ENCODE measurements around the gene SRPRB.

SRPRB gene

DNA sequence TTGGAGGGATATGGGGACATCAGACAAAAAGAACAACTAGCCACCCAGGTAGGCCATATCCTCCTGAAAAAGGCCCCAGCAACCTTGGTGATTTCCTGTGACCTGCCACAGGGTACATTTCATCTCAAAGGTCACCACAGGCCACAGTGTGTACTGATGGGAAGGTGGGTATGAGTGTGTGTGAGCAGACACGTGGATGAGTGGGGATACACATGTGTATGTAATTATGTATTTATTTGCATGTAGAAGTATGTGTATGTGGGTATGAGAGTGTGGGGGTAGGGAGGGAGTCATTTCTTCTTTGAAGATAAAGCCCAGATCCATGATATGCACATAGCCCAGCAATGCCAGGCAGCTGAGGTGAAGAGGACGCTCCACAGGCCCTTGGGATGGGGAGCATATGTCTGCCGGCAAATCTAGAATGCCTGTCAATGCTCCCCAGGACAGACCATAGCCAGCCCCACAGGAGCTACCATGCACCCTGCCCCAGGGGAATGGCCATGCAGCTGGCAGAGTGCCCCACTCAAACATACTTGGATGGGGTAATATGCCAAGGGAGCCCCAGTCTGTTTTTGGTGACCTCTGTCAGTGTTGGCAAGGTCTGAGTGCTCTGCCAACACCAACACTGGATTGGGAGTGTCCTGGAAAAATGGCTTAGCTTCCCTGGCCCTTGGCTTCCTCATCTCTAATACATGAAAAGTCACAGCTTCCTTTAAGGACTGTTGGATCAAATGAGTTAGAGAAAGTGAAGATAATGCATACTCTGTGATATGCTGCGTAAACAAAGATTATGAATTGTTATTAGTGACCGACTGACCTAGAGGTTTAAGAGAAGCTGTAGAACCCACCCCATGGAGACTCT lies 47.7 kb downstream of the SRPRB start:
- DNase-seq (ENCODE audit: low read depth): no peak
- TF ChIP-seq, protein P1, sequence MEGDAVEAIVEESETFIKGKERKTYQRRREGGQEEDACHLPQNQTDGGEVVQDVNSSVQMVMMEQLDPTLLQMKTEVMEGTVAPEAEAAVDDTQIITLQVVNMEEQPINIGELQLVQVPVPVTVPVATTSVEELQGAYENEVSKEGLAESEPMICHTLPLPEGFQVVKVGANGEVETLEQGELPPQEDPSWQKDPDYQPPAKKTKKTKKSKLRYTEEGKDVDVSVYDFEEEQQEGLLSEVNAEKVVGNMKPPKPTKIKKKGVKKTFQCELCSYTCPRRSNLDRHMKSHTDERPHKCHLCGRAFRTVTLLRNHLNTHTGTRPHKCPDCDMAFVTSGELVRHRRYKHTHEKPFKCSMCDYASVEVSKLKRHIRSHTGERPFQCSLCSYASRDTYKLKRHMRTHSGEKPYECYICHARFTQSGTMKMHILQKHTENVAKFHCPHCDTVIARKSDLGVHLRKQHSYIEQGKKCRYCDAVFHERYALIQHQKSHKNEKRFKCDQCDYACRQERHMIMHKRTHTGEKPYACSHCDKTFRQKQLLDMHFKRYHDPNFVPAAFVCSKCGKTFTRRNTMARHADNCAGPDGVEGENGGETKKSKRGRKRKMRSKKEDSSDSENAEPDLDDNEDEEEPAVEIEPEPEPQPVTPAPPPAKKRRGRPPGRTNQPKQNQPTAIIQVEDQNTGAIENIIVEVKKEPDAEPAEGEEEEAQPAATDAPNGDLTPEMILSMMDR (conservative IDR thresholded peaks at IDR 0.05; ENCODE audit: low read length): no peak

DNA sequence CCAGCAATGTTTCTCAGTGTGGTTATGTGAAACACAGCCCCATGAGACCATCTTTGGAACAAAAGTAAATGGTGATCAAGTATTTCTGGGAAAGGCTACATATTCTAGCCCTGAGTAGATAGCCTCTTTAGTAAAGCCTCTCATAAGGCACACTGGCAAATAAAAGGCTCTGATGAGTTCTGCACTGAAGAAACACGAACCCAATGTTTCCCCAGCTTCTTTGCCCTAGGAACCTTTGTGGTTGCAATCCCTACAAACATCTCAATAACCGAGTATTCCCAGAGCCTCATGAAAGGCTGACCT lies 48.3 kb downstream of the SRPRB start:
- no peak for DNase-seq (ENCODE audit: low read depth)
- TF ChIP-seq, protein P1 (conservative IDR thresholded peaks at IDR 0.05; ENCODE audit: low read length): no peak
- no peak overlapping the region for H3K4me3 ChIP-seq (ENCODE audit: low read length)

More for the DNA sequence above, 47.7 kb downstream of the SRPRB start:
- H3K4me3 ChIP-seq (ENCODE audit: low read length): no peak overlapping the region

DNA sequence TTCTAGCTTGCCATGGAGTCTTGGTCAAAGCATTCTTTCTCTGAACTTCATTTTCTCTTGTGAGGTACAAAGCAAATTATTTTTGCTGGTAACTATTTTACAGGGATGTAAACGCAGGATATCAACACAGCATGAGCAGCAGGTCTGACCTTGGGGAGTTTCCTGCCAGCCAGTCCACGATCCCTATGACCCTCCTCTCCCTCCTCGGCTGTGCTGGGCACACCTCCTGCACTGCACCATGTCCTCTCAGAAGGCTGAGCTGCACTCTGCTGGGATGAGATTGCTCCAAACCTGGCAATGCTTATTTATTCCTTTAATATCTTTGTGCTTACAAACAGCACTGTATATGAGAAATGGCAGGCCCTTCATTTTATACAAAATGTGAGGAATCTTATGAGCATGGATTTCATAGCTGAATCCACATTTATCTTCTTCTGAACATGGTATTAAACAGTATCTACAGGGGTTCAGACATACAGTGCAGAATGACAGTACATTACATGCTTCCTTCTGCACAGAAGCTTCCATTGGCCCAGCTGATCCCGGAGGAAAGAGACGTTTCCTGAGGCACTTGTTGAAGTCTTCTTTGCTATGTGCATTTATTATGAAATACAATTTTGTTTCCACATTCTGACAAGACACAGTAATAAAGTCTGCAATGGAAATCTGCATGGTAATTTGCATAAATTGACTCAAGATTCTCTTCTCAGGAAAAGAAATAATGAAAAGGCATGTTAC lies 48.8 kb downstream of the SRPRB start:
- DNase-seq (ENCODE audit: low read depth): no peak
- TF ChIP-seq, protein P1 (conservative IDR thresholded peaks at IDR 0.05; ENCODE audit: low read length): no peak
- no peak overlapping the region for H3K4me3 ChIP-seq (ENCODE audit: low read length)

DNA sequence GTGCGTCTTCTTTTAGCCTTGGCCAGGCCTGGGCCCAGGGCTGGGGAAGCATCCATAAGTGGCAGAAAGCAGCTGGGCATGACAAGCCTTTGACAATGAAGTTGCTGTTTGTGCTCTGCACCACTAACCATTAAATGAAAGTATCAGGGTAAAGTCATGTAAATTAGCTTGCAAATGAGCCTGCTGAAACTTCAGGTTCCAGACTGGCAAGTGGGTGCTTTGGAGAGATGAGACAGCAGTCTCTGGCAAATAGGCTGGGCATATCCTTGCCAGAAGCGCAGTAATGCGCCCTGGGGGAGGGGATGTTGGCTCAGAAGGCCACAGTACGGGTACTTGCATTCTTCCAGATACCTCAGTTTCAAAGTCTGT lies 49.4 kb downstream of the SRPRB start:
- H3K4me3 ChIP-seq (ENCODE audit: low read length): no peak overlapping the region
- TF ChIP-seq, protein P1 (conservative IDR thresholded peaks at IDR 0.05; ENCODE audit: low read length): no peak
- no peak for DNase-seq (ENCODE audit: low read depth)

DNA sequence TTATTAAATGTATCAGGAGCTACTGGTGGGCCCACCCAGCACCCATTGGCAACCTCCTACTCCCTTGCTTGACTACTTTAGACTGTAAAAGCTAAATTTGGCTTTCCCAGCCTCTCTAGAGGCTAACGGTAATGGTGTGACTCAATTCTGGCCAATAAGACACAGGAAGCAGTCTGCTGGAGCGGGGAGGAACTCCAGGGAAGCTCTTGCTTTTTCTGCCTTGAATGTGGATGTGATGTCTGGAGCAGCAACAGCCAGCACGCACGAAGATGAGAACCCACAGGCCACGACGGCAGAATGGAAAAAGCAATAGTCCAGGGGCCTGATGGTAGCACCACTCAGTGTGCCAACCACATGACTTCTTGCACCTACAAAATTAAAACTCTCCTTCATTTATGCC lies 50.2 kb downstream of the SRPRB start:
- DNase-seq (ENCODE audit: low read depth): peak; percentile 3
- H3K4me3 ChIP-seq (ENCODE audit: low read length): no peak overlapping the region
- TF ChIP-seq, protein P1 (conservative IDR thresholded peaks at IDR 0.05; ENCODE audit: low read length): no peak

DNA sequence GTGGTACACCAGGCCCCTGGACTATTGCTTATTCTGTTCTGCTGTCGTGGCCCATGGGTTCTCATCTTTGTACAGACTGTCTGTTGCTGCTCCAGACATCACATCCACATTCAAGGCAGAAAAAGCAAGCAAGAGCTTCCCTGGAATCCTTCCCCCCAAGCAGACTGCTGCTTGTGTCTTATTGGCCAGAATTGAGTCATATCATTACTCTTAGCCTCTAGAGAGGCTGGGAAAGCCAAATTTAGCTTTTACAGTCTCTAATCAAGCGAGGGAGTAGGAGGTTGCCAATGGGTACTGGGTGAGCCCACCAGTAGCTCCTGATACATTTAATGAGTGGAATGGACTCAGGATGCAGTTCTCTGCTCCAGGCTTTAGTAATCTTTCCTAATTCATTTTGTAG lies 50.7 kb downstream of the SRPRB start:
- no peak for DNase-seq (ENCODE audit: low read depth)
- TF ChIP-seq, protein P1 (conservative IDR thresholded peaks at IDR 0.05; ENCODE audit: low read length): no peak
- no peak overlapping the region for H3K4me3 ChIP-seq (ENCODE audit: low read length)

DNA sequence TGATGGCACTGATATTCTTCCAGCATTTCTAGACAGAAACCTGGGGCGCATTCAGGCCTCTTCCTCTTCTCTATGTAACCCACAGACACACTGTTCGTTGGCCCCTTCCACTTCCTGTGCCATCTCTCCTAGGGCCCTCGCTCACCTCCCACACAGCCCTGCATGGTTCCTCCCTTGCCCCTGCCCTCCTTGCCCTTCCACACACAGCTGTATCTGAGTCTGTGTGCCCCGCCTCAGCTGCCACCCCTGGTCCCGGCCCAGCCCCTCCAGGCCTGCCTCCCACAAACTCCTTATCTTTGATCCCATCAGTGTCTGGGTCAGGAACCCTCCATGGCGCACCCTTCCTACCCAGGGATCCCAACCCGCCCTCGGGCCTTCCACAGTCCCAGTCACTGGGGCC lies 52.2 kb downstream of the SRPRB start:
- no peak overlapping the region for H3K4me3 ChIP-seq (ENCODE audit: low read length)
- TF ChIP-seq, protein P1 (conservative IDR thresholded peaks at IDR 0.05; ENCODE audit: low read length): no peak
- DNase-seq (ENCODE audit: low read depth): no peak
